Nucleus accumbens (tissue), 56 donors: ENCODE measurements around the gene APEX1.
A peak's percentile ranks its signal among the peaks of the same experiment; 100 is the strongest.

ENCODE experiments used
- DNase-seq, 56 donors: peaks; one replicate each; lab custom pipeline; 2025; lab: John Stamatoyannopoulos, UW

The APEX1 gene

GRCh38 chr14:20469890-20470602 lies 15.0 kb downstream of the APEX1 start:
- peak in 29 of 56 donors; percentile 5 to 73 (median 37) for DNase-seq

DNA sequence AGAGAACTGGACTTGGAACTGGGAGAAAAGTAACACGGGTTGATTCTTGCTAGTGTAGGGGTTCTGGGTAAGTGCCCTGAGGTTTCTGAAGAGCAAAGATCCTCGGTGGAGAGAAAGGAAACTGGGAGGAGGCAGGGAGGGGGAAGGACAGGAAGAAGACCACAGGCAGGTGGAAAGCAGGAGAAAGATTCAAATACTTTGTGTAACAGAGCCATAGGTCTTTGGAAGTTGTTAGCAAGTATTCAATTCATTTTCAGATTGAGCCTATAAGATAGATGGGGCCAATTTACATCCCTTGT lies 15.5 kb downstream of the APEX1 start:
- DNase-seq = no peak

DNA sequence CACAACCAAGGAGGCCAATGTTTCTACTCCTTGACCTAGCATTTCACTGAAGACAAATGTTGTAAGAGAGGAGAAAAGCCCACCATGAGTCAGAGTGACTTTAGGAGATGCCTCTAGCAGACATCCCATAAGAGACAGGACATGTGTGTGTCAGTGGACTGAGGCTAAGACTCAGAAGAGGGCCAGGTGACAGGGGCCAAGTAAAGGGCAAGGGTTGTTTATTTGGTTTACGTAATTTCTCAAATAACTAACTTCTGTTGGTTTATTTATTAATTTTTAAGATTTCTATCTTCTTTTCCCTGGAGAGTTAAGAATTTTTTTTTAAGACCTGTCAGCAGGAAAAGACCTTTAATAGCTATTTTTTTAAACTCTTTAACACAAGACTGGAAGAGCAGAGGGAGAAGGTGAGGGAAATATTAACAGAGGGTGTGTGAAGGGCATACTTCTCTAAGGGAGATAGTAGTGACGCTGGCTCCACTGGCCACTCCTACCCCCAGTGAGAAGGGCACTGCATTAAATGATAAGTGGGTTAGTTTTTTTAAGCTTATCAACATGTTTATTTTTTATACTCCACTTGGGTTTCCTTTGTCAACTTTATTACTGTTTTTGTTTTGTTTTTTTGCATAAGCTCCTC lies 17.6 kb downstream of the APEX1 start:
- no peak for DNase-seq

GRCh38 chr14:20476776-20477175 lies 21.8 kb downstream of the APEX1 start:
- no peak for DNase-seq

- peak in 10 of 56 donors; percentile 2 to 45 (median 7) for DNase-seq
Measured at GRCh38 chr14:20477211-20477876, 22.3 kb downstream of the APEX1 start.

DNA sequence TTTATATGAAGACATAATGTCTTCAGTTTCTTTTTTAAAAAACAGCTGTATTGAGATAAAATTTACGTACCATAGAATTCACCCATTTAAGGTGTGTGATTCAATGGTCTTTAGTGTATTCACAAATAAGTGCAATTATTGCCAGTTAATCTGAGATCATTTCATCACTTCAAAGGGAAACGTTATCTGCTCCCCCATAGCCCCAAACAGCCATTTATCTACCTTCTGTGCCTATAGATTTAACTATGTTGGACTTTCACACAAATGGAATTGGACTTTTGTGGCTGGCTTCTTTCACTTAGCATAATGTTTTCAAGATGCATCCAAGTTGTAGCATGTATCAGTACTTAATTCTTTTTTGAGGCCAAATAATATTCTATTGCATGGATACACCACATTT lies 23.9 kb downstream of the APEX1 start:
- DNase-seq = no peak

GRCh38 chr14:20482382-20482781 lies 27.4 kb downstream of the APEX1 start:
- DNase-seq = no peak

- no peak for DNase-seq
Measured at GRCh38 chr14:20485900-20486299, 30.9 kb downstream of the APEX1 start.

DNA sequence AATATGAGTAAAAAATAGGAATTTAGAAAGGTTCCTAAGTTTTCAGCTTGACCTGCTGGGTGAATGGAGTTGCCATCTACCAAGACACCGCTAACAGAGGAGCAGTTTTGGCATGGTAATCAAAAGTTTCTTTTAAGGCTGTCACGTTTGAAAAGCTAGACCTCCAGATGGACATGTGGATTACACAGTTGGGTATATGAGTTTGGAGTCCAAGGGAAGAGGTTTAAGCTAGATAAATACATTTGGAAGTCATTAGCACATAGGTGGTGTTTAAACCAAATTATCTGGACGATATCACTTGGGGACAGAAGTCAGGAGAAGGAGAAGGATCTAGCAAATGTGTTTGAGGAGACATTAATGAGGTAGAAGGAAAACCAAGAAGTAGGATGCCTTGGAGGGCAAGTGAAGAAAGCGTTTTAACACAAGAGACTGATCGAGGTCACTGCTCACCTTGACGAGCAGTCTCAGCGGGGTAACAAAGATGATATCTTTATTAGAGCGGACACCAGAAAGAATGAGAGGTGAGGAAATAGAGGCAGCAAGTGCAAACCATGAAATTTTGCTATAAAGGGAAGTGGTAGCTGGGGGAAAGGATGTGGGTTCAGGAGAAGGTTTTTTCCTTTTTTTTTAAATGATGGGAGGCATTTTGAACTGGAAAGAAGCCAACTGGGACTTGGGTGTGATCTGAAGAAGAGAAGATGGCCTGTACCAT lies 31.8 kb downstream of the APEX1 start:
- DNase-seq = no peak

GRCh38 chr14:20487396-20487725 lies 32.3 kb downstream of the APEX1 start:
- DNase-seq = no peak

- DNase-seq = peak in 1 of 56 donors; percentile 0
Measured at GRCh38 chr14:20489093-20489994, 34.3 kb downstream of the APEX1 start.

DNA sequence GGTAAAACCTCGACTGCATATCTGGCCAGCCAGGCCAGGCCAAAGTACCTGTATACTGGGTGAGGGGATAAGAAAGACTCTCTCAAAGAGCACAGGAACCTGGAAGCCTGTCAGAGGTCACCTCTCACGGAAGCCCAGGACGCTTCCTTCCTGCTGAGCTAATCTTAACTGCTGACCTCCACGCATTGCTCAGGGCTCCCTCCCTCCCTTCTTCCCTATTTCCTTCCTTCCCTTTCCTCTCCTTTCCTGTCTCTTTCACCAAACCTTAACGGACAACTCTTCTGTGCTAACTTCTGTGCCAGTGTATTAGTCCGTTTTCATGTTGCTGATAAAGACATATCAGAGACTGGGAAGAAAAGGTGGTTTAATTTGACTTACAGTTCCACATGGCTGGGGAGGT lies 35.5 kb downstream of the APEX1 start:
- no peak for DNase-seq

DNA sequence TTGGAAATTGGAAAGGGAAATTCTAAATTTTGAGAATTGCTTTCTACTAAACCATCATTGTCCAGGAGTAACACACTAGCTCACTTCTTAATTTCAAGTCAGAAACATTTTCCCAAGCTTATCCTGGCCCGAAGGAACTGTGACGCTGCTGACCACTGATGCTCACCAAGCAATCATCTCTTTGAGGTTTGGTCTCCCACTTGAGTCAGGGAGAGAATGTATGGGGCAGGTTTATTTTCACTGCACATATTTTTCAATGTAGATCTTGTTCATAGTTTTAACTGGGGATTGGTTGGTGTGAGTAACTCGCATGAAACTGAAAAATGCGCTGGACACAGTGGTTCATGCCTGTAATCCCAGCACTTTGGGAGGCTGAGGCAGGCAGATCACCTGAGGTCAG lies 37.5 kb downstream of the APEX1 start:
- DNase-seq = no peak

GRCh38 chr14:20493634-20494033 lies 38.6 kb downstream of the APEX1 start:
- DNase-seq = peak in 4 of 56 donors; percentile 0 to 16 (median 6)

DNA sequence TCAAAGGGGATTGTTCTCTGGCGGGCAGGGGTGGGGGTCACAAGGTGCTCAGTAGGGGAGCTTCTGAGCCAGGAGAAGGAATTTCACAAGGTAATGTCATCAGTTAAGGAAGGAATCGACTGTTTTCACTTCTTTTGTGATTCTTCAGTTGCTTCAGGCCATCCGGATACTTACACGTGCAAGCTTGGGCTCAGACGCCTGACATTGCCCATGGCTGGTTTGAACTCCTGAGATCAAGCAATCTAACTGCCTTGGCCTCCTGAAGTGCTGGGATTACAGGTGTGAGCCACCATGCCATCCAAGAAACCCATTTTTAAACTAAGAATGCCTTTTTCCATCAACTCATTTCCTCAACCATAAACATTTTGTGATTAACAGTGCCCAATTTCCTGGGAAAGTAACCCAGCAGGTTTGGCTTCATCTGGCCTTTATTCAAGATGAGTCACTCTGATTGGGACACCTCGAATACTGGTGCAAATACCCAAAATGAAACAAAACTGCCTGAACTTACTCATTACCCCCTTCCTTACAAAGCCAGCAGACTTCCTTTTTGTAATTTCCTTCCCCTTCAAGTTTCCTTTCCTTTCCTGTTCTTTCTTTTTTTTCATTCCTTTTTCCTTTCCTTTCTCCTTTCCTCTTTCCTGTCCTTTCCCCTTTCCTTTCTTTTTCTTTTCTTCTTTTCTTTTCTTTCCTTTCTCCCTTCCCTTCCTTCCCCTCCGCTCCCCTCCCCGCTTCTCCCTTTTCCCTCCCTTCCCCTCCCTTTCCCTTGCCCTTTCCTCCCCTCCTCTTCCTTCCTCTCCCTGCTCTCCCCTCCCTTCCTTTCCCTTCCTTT lies 40.1 kb downstream of the APEX1 start:
- DNase-seq = no peak

- DNase-seq = no peak
Measured at GRCh38 chr14:20498622-20499021, 43.6 kb downstream of the APEX1 start.

DNA sequence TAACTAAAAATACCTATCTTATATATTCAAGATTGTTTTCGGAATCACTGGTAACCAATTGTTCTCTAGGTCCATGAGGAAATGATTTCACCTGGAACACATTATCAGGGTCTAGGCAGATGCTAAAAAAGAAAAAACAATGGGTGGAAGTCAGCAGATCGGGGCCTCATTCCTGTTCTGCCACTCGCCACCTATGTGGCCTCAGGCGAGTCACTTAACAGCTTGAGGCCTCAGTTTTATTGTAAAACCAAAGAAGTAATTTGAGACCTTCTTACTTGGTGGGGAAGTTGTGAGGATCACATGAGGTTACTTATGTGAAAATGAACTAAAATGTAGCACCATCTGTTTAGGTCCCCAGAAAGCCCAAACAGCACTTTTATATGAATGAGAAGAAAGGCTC lies 44.1 kb downstream of the APEX1 start:
- no peak for DNase-seq

DNA sequence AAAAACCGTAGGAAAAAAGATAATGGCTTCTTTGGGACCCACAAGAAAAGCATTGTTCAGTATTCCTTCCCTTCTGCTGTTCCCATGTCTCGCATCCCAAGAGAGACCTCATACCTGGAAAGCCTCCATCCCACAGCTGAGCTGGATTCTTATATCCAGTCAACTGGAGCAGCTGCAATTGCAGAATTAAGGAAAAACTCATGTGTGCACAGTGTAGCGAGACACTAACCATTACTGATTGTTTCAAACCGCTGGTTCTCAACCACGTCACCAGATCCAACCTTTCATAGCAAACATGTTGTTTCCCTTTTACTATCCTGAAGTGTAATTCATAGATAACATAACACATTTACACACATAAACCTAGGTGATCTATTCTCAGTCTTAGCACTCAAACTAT lies 44.9 kb downstream of the APEX1 start:
- DNase-seq = no peak

- DNase-seq = no peak
Measured at GRCh38 chr14:20501346-20501745, 46.3 kb downstream of the APEX1 start.

DNA sequence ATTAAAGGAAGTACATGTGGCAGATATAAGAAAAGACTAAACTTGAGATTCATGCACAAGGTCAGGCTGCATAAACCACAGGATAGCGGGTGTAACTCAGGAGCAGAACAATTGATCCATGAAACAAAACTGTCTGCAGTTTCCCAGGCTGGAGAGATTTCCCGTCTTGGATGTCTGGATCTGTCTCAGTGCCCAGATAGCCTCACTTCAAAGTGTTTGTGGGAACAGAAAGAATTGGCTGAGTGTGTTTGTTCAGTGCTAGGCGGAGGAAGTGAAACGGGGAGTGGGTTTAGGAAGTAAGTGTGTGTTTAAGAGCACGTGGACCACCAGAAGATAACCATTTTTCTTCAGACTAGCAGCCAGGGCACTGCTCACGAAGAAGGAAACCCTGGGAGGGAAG lies 48.9 kb downstream of the APEX1 start:
- DNase-seq = peak in 11 of 56 donors; percentile 1 to 20 (median 3)
